Cardiac muscle cell (in vitro differentiated cells and primary cell): ENCODE results near the gene HNF1A. TPM values are rescaled to one million over a fixed set of nuclear protein-coding genes. Genes with fewer than 3 reads are reported as not detected.

ENCODE experiments used
- DNase-seq, 2 donors: peaks; one replicate each; pipeline versions ENCODE4 v3.0.0 to v3.0.0-alpha.2; 2010 to 2017; ENCODE audit warnings: low read depth in 1 of 2, low spot score in 1 of 2
- H3K27ac ChIP-seq: fragments of 200-600 bp; sonication (generic); 2 replicates; pipeline ENCODE4 v1.5.1; 2016
- H3K27me3 ChIP-seq: fragments of 200-600 bp; sonication (generic); 2 replicates; pipeline ENCODE4 v1.6.0; 2016; ENCODE audit warnings: control low read depth
- H3K36me3 ChIP-seq: fragments of 200-600 bp; sonication (generic); 2 replicates; pipeline ENCODE4 v1.5.1; 2016; ENCODE audit warnings: control low read depth
- H3K4me1 ChIP-seq: fragments of 200-600 bp; sonication (generic); 2 replicates; pipeline ENCODE4 v1.8.1; 2017; ENCODE audit warnings: low read depth, mild to moderate bottlenecking, mixed run types
- H3K4me3 ChIP-seq: fragments of 200-600 bp; sonication (generic); 2 replicates; pipeline ENCODE4 v1.5.1; 2016; ENCODE audit warnings: mild to moderate bottlenecking
- H3K9me3 ChIP-seq: fragments of 200-600 bp; sonication (generic); 2 replicates; pipeline ENCODE4 v1.5.1; 2017; ENCODE audit warnings: low read depth, mild to moderate bottlenecking, control low read depth
- CTCF ChIP-seq: IDR thresholded peaks from 2 replicates; pipeline ENCODE4 v1.5.1; 2012; ENCODE audit warnings: low read depth, mild to moderate bottlenecking, low read length
- polyA plus RNA-seq: library from polyadenylated mRNA; unstranded; fragments of >200 nt; fragmentation: Nextera tagmentation; extraction: Ambion mirVana; gene quantifications from 2 replicates; pipeline ENCODE4 v1.2.1, GENCODE V29; 2016
- total RNA-seq: library from RNA; depleted of rRNA; stranded (reverse); fragments of >200 nt; gene quantifications from 2 replicates; pipeline ENCODE4 v1.2.3, GENCODE V29; 2016

Gene HNF1A
- total and polyA plus RNA-seq, 2 experiments from 2014 or later, result not detected

- no peak for TF ChIP-seq CTCF
- H3K27me3 ChIP-seq, result no peaks in the 10 kb centered on the region
- H3K27ac ChIP-seq, result no peak overlapping the region
- H3K36me3 ChIP-seq, result no peaks in the 10 kb centered on the region
- H3K4me3 ChIP-seq, result no peak overlapping the region
- no peak for DNase-seq
- H3K4me1 ChIP-seq, result no peaks in the 10 kb centered on the region
- no peaks in the 10 kb centered on the region for H3K9me3 ChIP-seq
These were observed 16.5 kb upstream of the HNF1A start for GRCh38 chr12:120961604-120962531.

- no peaks in the 10 kb centered on the region for H3K27me3 ChIP-seq
- no peaks in the 10 kb centered on the region for H3K4me1 ChIP-seq
- H3K36me3 ChIP-seq, result no peaks in the 10 kb centered on the region
- no peak for TF ChIP-seq CTCF
- DNase-seq, result no peak
- no peak overlapping the region for H3K27ac ChIP-seq
- no peaks in the 10 kb centered on the region for H3K9me3 ChIP-seq
- H3K4me3 ChIP-seq, result no peak overlapping the region
These were observed 15.8 kb upstream of the HNF1A start for GRCh38 chr12:120962532-120963020.

- Histone ChIP-seq H3K9me3 (no peaks in the 10 kb centered on the region), H3K27ac (no peak overlapping the region), H3K4me1 (no peaks in the 10 kb centered on the region), H3K27me3 (no peaks in the 10 kb centered on the region), H3K4me3 (no peak overlapping the region), H3K36me3 (no peaks in the 10 kb centered on the region)
- TF ChIP-seq CTCF, result no peak
- DNase-seq, result no peak
These were observed 14.0 kb upstream of the HNF1A start for GRCh38 chr12:120964298-120964697.

GRCh38 chr12:120965534-120966091 lies 12.7 kb upstream of the HNF1A start:
- Histone ChIP-seq H3K9me3 (no peaks in the 10 kb centered on the region), H3K4me3 (no peak overlapping the region), H3K27ac (no peak overlapping the region), H3K27me3 (no peaks in the 10 kb centered on the region), H3K4me1 (no peaks in the 10 kb centered on the region), H3K36me3 (no peaks in the 10 kb centered on the region)
- TF ChIP-seq CTCF, result no peak
- DNase-seq, result no peak

- Histone ChIP-seq H3K36me3 (no peaks in the 10 kb centered on the region), H3K9me3 (no peaks in the 10 kb centered on the region), H3K4me1 (no peaks in the 10 kb centered on the region), H3K4me3 (no peak overlapping the region), H3K27ac (no peak overlapping the region), H3K27me3 (no peaks in the 10 kb centered on the region)
- no peak for TF ChIP-seq CTCF
- no peak for DNase-seq
These were observed 8.0 kb upstream of the HNF1A start for GRCh38 chr12:120970310-120970709.
